ENCODE measurements around the gene TMEM131L. TPM values are rescaled to one million over a fixed set of nuclear protein-coding genes. Genes with fewer than 3 reads are reported as not detected.
A peak's percentile ranks its signal among the peaks of the same experiment; 100 is the strongest.

TMEM131L gene
- total RNA-seq, 1 donor from 2014 or later: 14.1 TPM

GRCh38 chr4:153518637-153519389 is 52.7 kb downstream of the TMEM131L start:
- no peak for DNase-seq
- TF ChIP-seq CTCF (IDR thresholded peaks at IDR 0.05): no peak

GRCh38 chr4:153519687-153520086 is 53.5 kb downstream of the TMEM131L start:
- TF ChIP-seq CTCF (IDR thresholded peaks at IDR 0.05): no peak
- H3K9me3 ChIP-seq: no peaks in the 10 kb centered on the region
- H3K4me3 ChIP-seq: no peak overlapping the region
- peak; percentile 42 for ATAC-seq
- intact Hi-C loops (cut with DNase I): no loop called here
- no peaks in the 10 kb centered on the region for H3K36me3 ChIP-seq
- no peaks in the 10 kb centered on the region for H3K27me3 ChIP-seq
- DNase-seq: no peak
- H3K4me1 ChIP-seq: peaks cover 27% of the 10 kb centered on the region
- H3K27ac ChIP-seq: no peak overlapping the region

More at GRCh38 chr4:153518637-153519389, 52.7 kb downstream of the TMEM131L start:
- Histone ChIP-seq H3K36me3 (no peaks in the 10 kb centered on the region), H3K27ac (peak overlapping the region; percentile 48), H3K27me3 (no peaks in the 10 kb centered on the region), H3K9me3 (no peaks in the 10 kb centered on the region), H3K4me1 (peaks cover 20% of the 10 kb centered on the region), H3K4me3 (peak overlapping the region; percentile 11)
- ATAC-seq: no peak
- intact Hi-C loops (cut with DNase I): no loop called here

GRCh38 chr4:153520227-153520626 is 54.1 kb downstream of the TMEM131L start:
- Histone ChIP-seq H3K9me3 (no peaks in the 10 kb centered on the region), H3K27me3 (no peaks in the 10 kb centered on the region), H3K4me3 (no peak overlapping the region), H3K27ac (no peak overlapping the region), H3K36me3 (no peaks in the 10 kb centered on the region), H3K4me1 (peaks cover 27% of the 10 kb centered on the region)
- no peak for TF ChIP-seq CTCF (IDR thresholded peaks at IDR 0.05)
- intact Hi-C loops (cut with DNase I): no loop called here
- ATAC-seq (no peak), DNase-seq (no peak)

GRCh38 chr4:153520801-153521329 is 54.7 kb downstream of the TMEM131L start:
- TF ChIP-seq CTCF (IDR thresholded peaks at IDR 0.05): no peak
- Histone ChIP-seq H3K4me3 (no peak overlapping the region), H3K9me3 (no peaks in the 10 kb centered on the region), H3K27me3 (no peaks in the 10 kb centered on the region), H3K4me1 (peaks cover 27% of the 10 kb centered on the region), H3K27ac (no peak overlapping the region), H3K36me3 (no peaks in the 10 kb centered on the region)
- no peak for DNase-seq
- peak; percentile 71 for ATAC-seq
- intact Hi-C loops (cut with DNase I): no loop called here

- ATAC-seq (no peak), DNase-seq (no peak)
- Histone ChIP-seq H3K4me3 (no peak overlapping the region), H3K27me3 (no peaks in the 10 kb centered on the region), H3K27ac (no peak overlapping the region), H3K9me3 (no peaks in the 10 kb centered on the region), H3K36me3 (no peaks in the 10 kb centered on the region), H3K4me1 (peaks cover 27% of the 10 kb centered on the region)
- intact Hi-C loops (cut with DNase I): no loop called here
- no peak for TF ChIP-seq CTCF (IDR thresholded peaks at IDR 0.05)
These were observed 55.3 kb downstream of the TMEM131L start for GRCh38 chr4:153521478-153521877.
